ENCODE data around the gene FGD5.

DNA sequence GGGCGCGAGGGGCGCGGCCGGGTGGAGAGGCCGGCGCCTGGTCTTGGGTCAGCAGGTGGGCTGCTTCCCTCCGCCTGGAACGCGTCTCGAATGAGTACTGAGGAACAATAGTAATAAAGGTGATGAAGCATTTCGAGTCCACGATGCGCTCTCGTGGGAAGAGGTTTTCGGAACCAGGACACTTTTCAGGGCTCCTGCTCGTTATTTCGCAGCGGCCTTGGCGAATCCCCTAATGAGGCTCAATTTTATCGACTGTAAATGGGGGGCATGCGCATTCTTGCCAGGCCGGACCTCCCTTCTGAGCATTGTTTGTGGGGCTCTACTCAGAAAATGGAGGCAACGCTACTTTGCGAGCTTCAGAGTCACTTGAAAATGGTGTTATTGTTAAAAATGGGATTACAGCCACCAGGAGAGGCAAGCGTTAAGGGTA lies 129.9 kb downstream of the FGD5 start:
- no peak for TF ChIP-seq POLR2A (IDR thresholded peaks at IDR 0.05)
- TF ChIP-seq CTCF (IDR thresholded peaks at IDR 0.05): no peak
- no peak for TF ChIP-seq POLR2AphosphoS5 (IDR thresholded peaks at IDR 0.05)
